Spinal cord (tissue), 10 donors: ENCODE measurements around the gene LRRC8E. TPM values are rescaled to one million over a fixed set of nuclear protein-coding genes. Genes with fewer than 3 reads are reported as not detected.

ENCODE experiments used
- DNase-seq, 6 donors: peaks; one replicate each; pipeline versions ENCODE4 v3.0.0 to v3.0.0-alpha.2; 2013 to 2015; ENCODE audit warnings: low spot score in 6 of 6, low read depth in 4 of 6
- H3K27ac ChIP-seq: one replicate; pipeline ENCODE4 v1.5.1; 2013; ENCODE audit warnings: low read depth, low read length, control low read depth
- H3K27me3 ChIP-seq: one replicate; pipeline ENCODE4 v1.6.1; 2013; ENCODE audit warnings: low read length; ENCODE audit not compliant: control insufficient read depth, insufficient read depth
- H3K36me3 ChIP-seq: one replicate; pipeline ENCODE4 v1.6.1; 2013; ENCODE audit warnings: low read length; ENCODE audit not compliant: control insufficient read depth, insufficient read depth
- H3K4me1 ChIP-seq: one replicate; pipeline ENCODE4 v1.6.1; 2013; ENCODE audit warnings: low read length; ENCODE audit not compliant: control insufficient read depth, insufficient read depth
- H3K4me3 ChIP-seq: one replicate; pipeline ENCODE4 v1.5.1; 2013; ENCODE audit warnings: low read depth, low read length, control low read depth
- H3K9me3 ChIP-seq: one replicate; pipeline ENCODE4 v1.6.1; 2013; ENCODE audit warnings: low read length; ENCODE audit not compliant: control insufficient read depth, insufficient read depth
- WGBS: methylation state at CpG from one replicate; pipeline ENCODE4 v1.1.5; 2013; ENCODE audit warnings: missing lambda C conversion rate; ENCODE audit not compliant: insufficient coverage; 5-methylcytosine and 5-hydroxymethylcytosine counted together
- polyA plus RNA-seq, 2 donors: library from polyadenylated mRNA; unstranded; fragments of 120-200 nt; gene quantifications; one replicate each; pipeline ENCODE4 v1.2.1, GENCODE V29; 2013; ENCODE audit not compliant: insufficient read length in 2 of 2
- total RNA-seq, 2 donors: library from RNA; depleted of rRNA in 1 of 2; stranded (reverse); fragments of 120-200 nt in 1 of 2; fragments of >200 nt in 1 of 2; gene quantifications; one replicate each; pipeline versions ENCODE4 v1.2.3 to v1.2.4, GENCODE V29; 2013 to 2014
- donor health status: healthy.

The LRRC8E gene
- total and polyA plus RNA-seq, 4 donors = 0.40 to 0.77 (median 0.66) TPM; not detected in 1

GRCh38 chr19:7867092-7867844 is 21.0 kb upstream of the LRRC8E start:
- DNase-seq = no peak

GRCh38 chr19:7868326-7868670 is 20.0 kb upstream of the LRRC8E start:
- no peak for DNase-seq
- no peak overlapping the region for H3K27ac ChIP-seq
- 54% methylated on average over 21 of the region's 21 CpGs for WGBS
- no peak overlapping the region for H3K4me3 ChIP-seq
- peaks cover 61% of the 10 kb centered on the region for H3K36me3 ChIP-seq
- peaks cover 3% of the 10 kb centered on the region for H3K27me3 ChIP-seq
- H3K4me1 ChIP-seq = peaks cover 49% of the 10 kb centered on the region
- no peaks in the 10 kb centered on the region for H3K9me3 ChIP-seq

More at GRCh38 chr19:7867092-7867844, 21.0 kb upstream of the LRRC8E start:
- 93% methylated on average over 8 of the region's 9 CpGs for WGBS
- no peak overlapping the region for H3K4me3 ChIP-seq
- H3K27me3 ChIP-seq = no peaks in the 10 kb centered on the region
- H3K9me3 ChIP-seq = no peaks in the 10 kb centered on the region
- H3K27ac ChIP-seq = no peak overlapping the region
- H3K4me1 ChIP-seq = peaks cover 41% of the 10 kb centered on the region
- peaks cover 56% of the 10 kb centered on the region for H3K36me3 ChIP-seq

GRCh38 chr19:7868671-7869452 is 19.4 kb upstream of the LRRC8E start:
- Histone ChIP-seq H3K27me3 (peaks cover 6% of the 10 kb centered on the region), H3K4me3 (peak overlapping the region; percentile 21), H3K36me3 (peaks cover 57% of the 10 kb centered on the region), H3K4me1 (peaks cover 55% of the 10 kb centered on the region), H3K9me3 (no peaks in the 10 kb centered on the region), H3K27ac (no peak overlapping the region)
- 4% methylated on average over 62 of the region's 67 CpGs for WGBS
- peak in 2 of 6 donors; percentile 87 to 88 for DNase-seq

DNA sequence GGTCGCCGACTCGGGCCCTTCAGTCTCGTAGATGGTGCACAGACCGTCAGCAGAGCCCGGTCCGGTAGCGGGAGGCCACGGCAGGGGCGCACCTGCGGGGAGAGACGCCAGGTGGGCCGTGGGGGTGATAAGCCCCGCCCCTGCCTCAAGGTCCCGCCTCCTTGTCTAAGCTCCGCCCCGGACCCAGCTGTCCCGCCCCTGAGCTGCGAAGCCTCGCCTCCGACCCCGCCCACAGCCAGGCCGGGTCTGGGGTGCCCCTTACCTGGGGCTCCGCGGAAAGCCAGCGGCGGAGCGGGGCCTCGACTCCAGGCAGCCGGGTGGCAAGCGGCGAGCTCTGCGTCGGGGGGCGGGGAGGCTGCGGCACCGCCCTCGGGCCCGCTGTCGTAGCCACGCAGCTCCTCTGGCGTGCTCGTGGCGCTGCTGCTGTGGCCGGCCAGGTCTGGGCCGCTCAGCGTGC is 18.8 kb upstream of the LRRC8E start:
- H3K4me1 ChIP-seq = peaks cover 59% of the 10 kb centered on the region
- H3K27ac ChIP-seq = peak overlapping the region; percentile 15
- WGBS = 8% methylated on average over 47 of the region's 47 CpGs
- no peaks in the 10 kb centered on the region for H3K9me3 ChIP-seq
- peaks cover 51% of the 10 kb centered on the region for H3K36me3 ChIP-seq
- H3K4me3 ChIP-seq = no peak overlapping the region
- DNase-seq = peak in 2 of 6 donors; percentile 74 to 83
- peaks cover 6% of the 10 kb centered on the region for H3K27me3 ChIP-seq

DNA sequence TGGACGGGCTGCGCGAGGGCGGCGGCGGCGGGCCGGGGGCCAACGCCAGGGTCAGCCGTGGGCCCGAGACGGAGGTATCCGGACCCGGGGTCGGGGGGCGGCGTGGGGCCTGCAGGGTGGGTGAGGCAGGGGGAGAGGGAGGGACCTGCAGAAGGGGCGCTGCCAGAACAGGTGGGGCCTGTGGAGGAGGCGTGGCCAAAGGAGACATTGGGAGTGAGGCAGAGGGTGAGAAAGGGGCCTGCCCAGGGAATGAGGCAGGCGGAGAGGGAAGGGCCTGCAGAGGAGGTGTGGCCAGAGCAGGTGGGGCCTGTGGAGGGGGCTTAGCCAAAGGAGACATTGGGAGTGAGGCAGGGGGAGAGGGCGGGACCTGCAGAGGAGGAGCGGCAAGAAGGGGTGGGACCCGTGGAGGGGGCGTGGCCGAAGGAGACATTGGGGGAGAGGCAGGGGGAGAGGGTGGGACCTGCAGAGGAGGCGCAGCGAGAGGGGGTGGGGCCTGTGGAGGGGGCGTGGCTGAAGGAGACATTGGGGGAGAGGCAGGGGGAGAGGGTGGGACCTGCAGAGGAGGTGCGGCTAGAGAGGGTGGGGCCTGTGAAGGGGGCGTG is 18.3 kb upstream of the LRRC8E start:
- Histone ChIP-seq H3K27me3 (peaks cover 6% of the 10 kb centered on the region), H3K36me3 (peaks cover 45% of the 10 kb centered on the region), H3K4me3 (no peak overlapping the region), H3K27ac (no peak overlapping the region), H3K4me1 (peaks cover 64% of the 10 kb centered on the region), H3K9me3 (no peaks in the 10 kb centered on the region)
- peak in 2 of 6 donors; percentile 74 to 80 for DNase-seq
- WGBS = 35% methylated on average over 27 of the region's 30 CpGs

DNA sequence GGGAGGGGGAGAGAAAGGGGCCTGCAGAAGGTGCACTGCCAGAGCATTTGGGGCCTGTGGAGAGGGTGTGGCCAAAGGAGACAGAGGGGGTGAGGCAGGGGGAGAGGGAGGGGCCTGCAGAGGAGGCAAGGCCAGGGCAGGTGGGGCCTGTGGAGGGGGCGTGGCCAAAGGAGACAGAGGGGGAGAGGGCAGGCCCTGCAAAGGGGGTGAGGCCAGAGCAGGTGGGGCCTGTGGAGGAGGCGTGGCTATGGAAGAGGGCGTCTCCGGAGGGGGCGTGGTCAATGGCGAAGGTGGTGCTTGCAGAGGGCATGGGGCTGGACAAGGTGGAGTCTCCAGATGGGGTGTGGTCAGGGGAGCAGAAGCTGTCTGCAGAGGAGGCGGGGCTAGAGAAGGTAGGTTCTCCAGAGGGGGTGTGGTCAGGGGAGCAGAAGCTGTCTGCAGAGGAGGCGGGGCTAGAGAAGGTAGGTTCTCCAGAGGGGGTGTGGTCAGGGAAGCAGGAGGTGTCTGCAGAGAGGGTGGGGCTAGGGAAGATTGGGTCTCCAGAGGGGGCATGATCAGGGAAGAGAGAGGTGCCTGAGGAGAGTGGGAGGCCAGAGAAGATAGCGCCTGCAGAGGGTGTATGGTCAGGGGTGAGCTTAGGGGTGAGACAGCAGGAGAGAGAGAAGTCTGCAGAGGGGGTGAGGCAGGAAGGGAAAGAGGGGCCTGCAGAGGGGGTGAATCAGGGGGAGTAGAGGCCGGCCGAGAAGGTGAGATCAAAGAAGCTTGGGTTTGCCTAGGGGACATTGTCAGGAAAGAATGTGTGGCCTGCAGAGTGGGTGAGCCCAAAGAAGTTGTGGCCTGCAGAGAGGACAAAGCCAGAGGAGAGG is 17.5 kb upstream of the LRRC8E start:
- Histone ChIP-seq H3K27ac (peak overlapping the region; percentile 17), H3K4me3 (no peak overlapping the region), H3K9me3 (no peaks in the 10 kb centered on the region), H3K4me1 (peaks cover 65% of the 10 kb centered on the region), H3K36me3 (peaks cover 44% of the 10 kb centered on the region), H3K27me3 (peaks cover 6% of the 10 kb centered on the region)
- DNase-seq = peak in 2 of 6 donors; percentile 65 to 70
- 76% methylated on average over 11 of the region's 11 CpGs for WGBS

GRCh38 chr19:7871437-7872305 is 16.6 kb upstream of the LRRC8E start:
- H3K9me3 ChIP-seq = no peaks in the 10 kb centered on the region
- peaks cover 44% of the 10 kb centered on the region for H3K36me3 ChIP-seq

GRCh38 chr19:7872306-7873204 is 15.8 kb upstream of the LRRC8E start:
- Histone ChIP-seq H3K27ac (peak overlapping the region; percentile 80), H3K4me3 (peak overlapping the region; percentile 30)

More at GRCh38 chr19:7871437-7872305, 16.6 kb upstream of the LRRC8E start:
- WGBS = 22% methylated on average over 33 of the region's 33 CpGs
- Histone ChIP-seq H3K27me3 (peaks cover 6% of the 10 kb centered on the region), H3K27ac (peak overlapping the region; percentile 80), H3K4me1 (peaks cover 62% of the 10 kb centered on the region), H3K4me3 (peak overlapping the region; percentile 28)
- DNase-seq = peak in 2 of 6 donors; percentile 77 to 89

More at GRCh38 chr19:7872306-7873204, 15.8 kb upstream of the LRRC8E start:
- Histone ChIP-seq H3K36me3 (peaks cover 38% of the 10 kb centered on the region), H3K4me1 (peaks cover 60% of the 10 kb centered on the region), H3K9me3 (no peaks in the 10 kb centered on the region), H3K27me3 (peaks cover 6% of the 10 kb centered on the region)
- 67% methylated on average over 46 of the region's 47 CpGs for WGBS
- DNase-seq = no peak
